Measurements from ENCODE around the gene LSR. TPM values are rescaled to one million over a fixed set of nuclear protein-coding genes. Genes with fewer than 3 reads are reported as not detected.

The LSR gene
- total RNA-seq, 1 donor from 2014 or later = 11.3 TPM

- Histone ChIP-seq H3K27me3 (ENCODE audit: control insufficient read depth, insufficient read depth, low read length) (no peaks in the 10 kb centered on the region), H3K4me3 (ENCODE audit: low read depth, low read length) (peak overlapping the region; percentile 98), H3K36me3 (ENCODE audit: control insufficient read depth, insufficient read depth, low read length) (peaks cover 24% of the 10 kb centered on the region)
- no peak for TF ChIP-seq CTCF (IDR thresholded peaks at IDR 0.05; ENCODE audit: insufficient read depth, low read length, severe bottlenecking)
- DNase-seq (ENCODE audit: low read depth) (no peak), FAIRE-seq (no peak)
Measured at GRCh38 chr19:35249848-35250711, 1.3 kb downstream of the LSR start.

- Histone ChIP-seq H3K36me3 (ENCODE audit: control insufficient read depth, insufficient read depth, low read length) (peaks cover 28% of the 10 kb centered on the region), H3K27me3 (ENCODE audit: control insufficient read depth, insufficient read depth, low read length) (no peaks in the 10 kb centered on the region), H3K4me3 (ENCODE audit: low read depth, low read length) (no peak overlapping the region)
- FAIRE-seq (no peak), DNase-seq (ENCODE audit: low read depth) (no peak)
- TF ChIP-seq CTCF (IDR thresholded peaks at IDR 0.05; ENCODE audit: insufficient read depth, low read length, severe bottlenecking) = no peak
Measured at GRCh38 chr19:35251456-35251855, 2.7 kb downstream of the LSR start.

- no peaks in the 10 kb centered on the region for H3K27me3 ChIP-seq (ENCODE audit: control insufficient read depth, insufficient read depth, low read length)
- peaks cover 28% of the 10 kb centered on the region for H3K36me3 ChIP-seq (ENCODE audit: control insufficient read depth, insufficient read depth, low read length)
- no peak for TF ChIP-seq CTCF (IDR thresholded peaks at IDR 0.05; ENCODE audit: insufficient read depth, low read length, severe bottlenecking)
- H3K4me3 ChIP-seq (ENCODE audit: low read depth, low read length) = no peak overlapping the region
- FAIRE-seq (no peak), DNase-seq (ENCODE audit: low read depth) (no peak)
Measured at GRCh38 chr19:35253316-35254286, 4.8 kb downstream of the LSR start.

- Histone ChIP-seq H3K4me3 (ENCODE audit: low read depth, low read length) (no peak overlapping the region), H3K27me3 (ENCODE audit: control insufficient read depth, insufficient read depth, low read length) (no peaks in the 10 kb centered on the region), H3K36me3 (ENCODE audit: control insufficient read depth, insufficient read depth, low read length) (peaks cover 34% of the 10 kb centered on the region)
- FAIRE-seq (no peak), DNase-seq (ENCODE audit: low read depth) (no peak)
- TF ChIP-seq CTCF (IDR thresholded peaks at IDR 0.05; ENCODE audit: insufficient read depth, low read length, severe bottlenecking) = no peak
Measured at GRCh38 chr19:35254341-35255297, 5.8 kb downstream of the LSR start.

- Histone ChIP-seq H3K27me3 (ENCODE audit: control insufficient read depth, insufficient read depth, low read length) (no peaks in the 10 kb centered on the region), H3K36me3 (ENCODE audit: control insufficient read depth, insufficient read depth, low read length) (peaks cover 30% of the 10 kb centered on the region), H3K4me3 (ENCODE audit: low read depth, low read length) (no peak overlapping the region)
- FAIRE-seq (no peak), DNase-seq (ENCODE audit: low read depth) (no peak)
- TF ChIP-seq CTCF (IDR thresholded peaks at IDR 0.05; ENCODE audit: insufficient read depth, low read length, severe bottlenecking) = no peak
Measured at GRCh38 chr19:35256566-35256965, 7.8 kb downstream of the LSR start.
